ENCODE results near the gene FAM3A. TPM values are rescaled to one million over a fixed set of nuclear protein-coding genes. Genes with fewer than 3 reads are reported as not detected.

FAM3A gene
- total RNA-seq, 1 experiment from 2014 or later: 25.0 TPM

GRCh38 chrX:154512879-154513553 is 3.0 kb downstream of the FAM3A start:
- Mint-ChIP-seq H3K27ac (no peak overlapping the region), H3K9me3 (no peaks in the 10 kb centered on the region), H3K27me3 (ENCODE audit: low read depth) (peaks cover under 1% of the 10 kb centered on the region; the same call in 1 of the 2 replicates), H3K36me3 (peaks cover 15% of the 10 kb centered on the region), H3K4me1 (peaks cover 11% of the 10 kb centered on the region), H3K4me3 (no peak overlapping the region)
- no peak for TF ChIP-seq IRF1 (CRISPR knock-in tag; IDR thresholded peaks at IDR 0.05)
- TF ChIP-seq ZNF281 (CRISPR knock-in tag; IDR thresholded peaks at IDR 0.05): no peak
- no peak for TF ChIP-seq SMAD3 (CRISPR knock-in tag; IDR thresholded peaks at IDR 0.05; ENCODE audit: borderline replicate concordance)
- no peak for TF ChIP-seq MLX (CRISPR knock-in tag; IDR thresholded peaks at IDR 0.05)
- TF ChIP-seq ZNF232 (CRISPR knock-in tag; IDR thresholded peaks at IDR 0.05): no peak
- no peak for TF ChIP-seq ZNF512 (CRISPR knock-in tag; IDR thresholded peaks at IDR 0.05; ENCODE audit: borderline replicate concordance)
- no peak for TF ChIP-seq NR3C1 (CRISPR knock-in tag; conservative IDR thresholded peaks at IDR 0.05; ENCODE audit: low read depth)
- no peak for TF ChIP-seq IRF2 (CRISPR knock-in tag; IDR thresholded peaks at IDR 0.05; ENCODE audit: borderline replicate concordance, low read depth)
- no peak for TF ChIP-seq RORB (CRISPR knock-in tag; IDR thresholded peaks at IDR 0.05)
- no peak for TF ChIP-seq KAT7 (CRISPR knock-in tag; IDR thresholded peaks at IDR 0.05; ENCODE audit: borderline replicate concordance)
- TF ChIP-seq NFE2L1 (CRISPR knock-in tag; IDR thresholded peaks at IDR 0.05): no peak
- no peak for TF ChIP-seq AR (CRISPR knock-in tag; IDR thresholded peaks at IDR 0.05)
- no peak for TF ChIP-seq NR2C2 (CRISPR knock-in tag; IDR thresholded peaks at IDR 0.05)
- TF ChIP-seq ZMAT4 (CRISPR knock-in tag; IDR thresholded peaks at IDR 0.05): no peak
- TF ChIP-seq TEAD1 (CRISPR knock-in tag; IDR thresholded peaks at IDR 0.05): no peak
- no peak for TF ChIP-seq HMGA2 (CRISPR knock-in tag; IDR thresholded peaks at IDR 0.05)
- TF ChIP-seq E2F1 (CRISPR knock-in tag; IDR thresholded peaks at IDR 0.05): no peak
- TF ChIP-seq MAX (CRISPR knock-in tag; IDR thresholded peaks at IDR 0.05): no peak
- TF ChIP-seq SOX15 (CRISPR knock-in tag; IDR thresholded peaks at IDR 0.05): no peak
- DNase-seq (ENCODE audit: low spot score) (no peak), ATAC-seq (no peak)
- CTCF ChIA-PET: no interaction called here
- POLR2A ChIA-PET: no interaction called here
